Thyroid gland (tissue), 4 donors: Measurements from ENCODE around the gene SAMHD1. TPM values are rescaled to one million over a fixed set of nuclear protein-coding genes. Genes with fewer than 3 reads are reported as not detected.
"Not testable (repeated sequence)": the region's sequence is repeated elsewhere in the genome, so short reads cannot be mapped to it uniquely, and the experiment has no call there.

ENCODE experiments used
- DNase-seq, 2 donors: peaks; one replicate each; pipeline ENCODE4 v3.0.0-alpha.2; 2019
- H3K27ac ChIP-seq, 3 donors: fragments of 200-600 bp; sonication (generic); 1 replicate in 2 of 3; 2 replicates in 1 of 3; pipeline ENCODE4 v1.5.1; 2016 to 2019; ENCODE audit warnings: mild to moderate bottlenecking in 1 of 3, moderate library complexity in 1 of 3
- H3K27me3 ChIP-seq: fragments of 200-600 bp; sonication (generic); one replicate; pipeline ENCODE4 v1.5.1; 2019
- H3K36me3 ChIP-seq, 2 donors: fragments of 200-600 bp; sonication (generic); one replicate each; pipeline ENCODE4 v1.5.1; 2016 to 2019
- H3K4me1 ChIP-seq, 2 donors: fragments of 200-600 bp; sonication (generic); one replicate each; pipeline ENCODE4 v1.5.1; 2017 to 2019
- H3K4me3 ChIP-seq, 3 donors: fragments of 200-600 bp; sonication (generic); replicated peaks in 1 of 3; 1 replicate in 2 of 3; 2 replicates in 1 of 3; pipeline ENCODE4 v1.5.1; 2016; ENCODE audit warnings: mild to moderate bottlenecking in 1 of 3
- H3K9me3 ChIP-seq: fragments of 200-600 bp; sonication (generic); one replicate; pipeline ENCODE4 v1.5.1; 2017
- POLR2A ChIP-seq, 2 donors: fragments of 450-650 bp; IDR thresholded peaks; one replicate each; pipeline ENCODE4 v1.6.1; 2017; ENCODE audit warnings: antibody characterized with exemption in 2 of 2, mild to moderate bottlenecking in 2 of 2, moderate library complexity in 1 of 2
- WGBS, 2 donors: methylation state at CpG; one replicate each; pipeline ENCODE4 v1.1.5; 2017; 5-methylcytosine and 5-hydroxymethylcytosine counted together
- intact Hi-C: fragments of 100-400 bp; cut with DNase I; formaldehyde crosslinking; loops from one replicate; pipeline ENCODE4 v1.15.1; 2023
- total RNA-seq, 4 donors: library from RNA; depleted of rRNA; stranded (reverse); fragments of >200 nt; gene quantifications; one replicate each; pipeline ENCODE4 v1.2.3, GENCODE V29; 2016
- TF ChIP-seq, protein P1 (sequence below), 6 experiments: fragments of 200-600 bp in 3 of 6; fragments of 450-650 bp in 3 of 6; sonication (generic) in 3 of 6; IDR thresholded peaks; one replicate each; pipeline ENCODE4 v1.5.1; 2016 to 2019; ENCODE audit warnings: antibody characterized with exemption in 6 of 6, mild to moderate bottlenecking in 2 of 6, inconsistent platforms in 1 of 6, moderate library complexity in 1 of 6

The SAMHD1 gene
- total RNA-seq, 4 donors from 2014 or later = 60.6 to 227 (median 112) TPM

DNA sequence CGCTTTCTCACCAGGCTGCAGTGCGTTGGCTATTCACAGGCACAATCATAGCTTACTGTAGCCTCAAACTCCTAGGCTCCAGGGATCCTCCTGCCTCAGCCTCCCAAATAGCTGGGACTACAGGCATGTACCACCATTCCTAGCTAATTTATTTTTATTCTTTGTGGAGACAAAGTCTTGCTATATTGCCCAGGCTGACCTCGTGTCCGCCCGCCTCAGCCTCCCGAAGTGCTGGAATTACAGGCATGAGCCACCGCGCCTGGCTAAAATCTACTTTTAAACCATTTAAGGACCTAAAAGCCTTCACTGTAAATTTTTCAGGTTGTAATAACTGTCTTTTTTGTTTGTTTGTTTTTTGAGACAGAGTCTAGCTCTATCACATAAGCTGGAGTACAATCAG, 15.2 kb downstream of the SAMHD1 start:
- DNase-seq = no peak
- Histone ChIP-seq H3K36me3 (peaks cover 0 to 4% of the 10 kb centered on the region in 2 donors), H3K27ac (peak overlapping the region in 2 of 3 donors; percentile 36 to 49), H3K9me3 (no peaks in the 10 kb centered on the region), H3K4me1 (peaks cover 0 to 19% of the 10 kb centered on the region in 2 donors), H3K4me3 (no peak overlapping the region), H3K27me3 (no peaks in the 10 kb centered on the region)
- no peak for TF ChIP-seq POLR2A (IDR thresholded peaks at IDR 0.05)
- TF ChIP-seq, protein P1, sequence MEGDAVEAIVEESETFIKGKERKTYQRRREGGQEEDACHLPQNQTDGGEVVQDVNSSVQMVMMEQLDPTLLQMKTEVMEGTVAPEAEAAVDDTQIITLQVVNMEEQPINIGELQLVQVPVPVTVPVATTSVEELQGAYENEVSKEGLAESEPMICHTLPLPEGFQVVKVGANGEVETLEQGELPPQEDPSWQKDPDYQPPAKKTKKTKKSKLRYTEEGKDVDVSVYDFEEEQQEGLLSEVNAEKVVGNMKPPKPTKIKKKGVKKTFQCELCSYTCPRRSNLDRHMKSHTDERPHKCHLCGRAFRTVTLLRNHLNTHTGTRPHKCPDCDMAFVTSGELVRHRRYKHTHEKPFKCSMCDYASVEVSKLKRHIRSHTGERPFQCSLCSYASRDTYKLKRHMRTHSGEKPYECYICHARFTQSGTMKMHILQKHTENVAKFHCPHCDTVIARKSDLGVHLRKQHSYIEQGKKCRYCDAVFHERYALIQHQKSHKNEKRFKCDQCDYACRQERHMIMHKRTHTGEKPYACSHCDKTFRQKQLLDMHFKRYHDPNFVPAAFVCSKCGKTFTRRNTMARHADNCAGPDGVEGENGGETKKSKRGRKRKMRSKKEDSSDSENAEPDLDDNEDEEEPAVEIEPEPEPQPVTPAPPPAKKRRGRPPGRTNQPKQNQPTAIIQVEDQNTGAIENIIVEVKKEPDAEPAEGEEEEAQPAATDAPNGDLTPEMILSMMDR (IDR thresholded peaks at IDR 0.05) = no peak
- WGBS, 2 donors = 86 to 96% methylated on average over 8 of the region's 8 CpGs
- intact Hi-C loops = no loop called here

DNA sequence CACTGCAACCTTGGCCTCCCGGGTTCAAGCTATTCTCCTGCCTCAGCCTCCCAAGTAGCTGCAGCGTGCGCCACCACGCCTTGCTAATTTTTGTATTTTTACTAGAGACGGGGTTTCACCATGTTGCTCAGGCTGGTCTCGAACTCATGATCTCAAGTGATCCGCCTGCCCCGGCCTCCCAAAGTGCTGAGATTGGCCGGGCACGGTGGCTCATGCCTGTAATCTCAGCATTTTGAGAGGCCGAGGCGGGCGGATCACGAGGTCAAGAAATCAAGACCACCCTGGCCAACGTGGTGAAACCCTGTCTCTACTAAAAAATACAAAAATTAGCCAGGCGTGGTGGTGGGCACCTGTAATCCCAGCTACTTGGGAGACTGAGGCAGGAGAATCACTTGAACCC, 17.9 kb downstream of the SAMHD1 start:
- H3K27ac ChIP-seq, intact Hi-C loops, H3K27me3 ChIP-seq, H3K4me3 ChIP-seq, DNase-seq, H3K9me3 ChIP-seq: not testable (repeated sequence)
- peaks cover 0 to 20% of the 10 kb centered on the region in 2 donors for H3K4me1 ChIP-seq
- H3K36me3 ChIP-seq = peaks cover 4 to 12% of the 10 kb centered on the region in 2 donors
- 95 to 96% methylated on average over 16 of the region's 16 CpGs for WGBS, 2 donors

DNA sequence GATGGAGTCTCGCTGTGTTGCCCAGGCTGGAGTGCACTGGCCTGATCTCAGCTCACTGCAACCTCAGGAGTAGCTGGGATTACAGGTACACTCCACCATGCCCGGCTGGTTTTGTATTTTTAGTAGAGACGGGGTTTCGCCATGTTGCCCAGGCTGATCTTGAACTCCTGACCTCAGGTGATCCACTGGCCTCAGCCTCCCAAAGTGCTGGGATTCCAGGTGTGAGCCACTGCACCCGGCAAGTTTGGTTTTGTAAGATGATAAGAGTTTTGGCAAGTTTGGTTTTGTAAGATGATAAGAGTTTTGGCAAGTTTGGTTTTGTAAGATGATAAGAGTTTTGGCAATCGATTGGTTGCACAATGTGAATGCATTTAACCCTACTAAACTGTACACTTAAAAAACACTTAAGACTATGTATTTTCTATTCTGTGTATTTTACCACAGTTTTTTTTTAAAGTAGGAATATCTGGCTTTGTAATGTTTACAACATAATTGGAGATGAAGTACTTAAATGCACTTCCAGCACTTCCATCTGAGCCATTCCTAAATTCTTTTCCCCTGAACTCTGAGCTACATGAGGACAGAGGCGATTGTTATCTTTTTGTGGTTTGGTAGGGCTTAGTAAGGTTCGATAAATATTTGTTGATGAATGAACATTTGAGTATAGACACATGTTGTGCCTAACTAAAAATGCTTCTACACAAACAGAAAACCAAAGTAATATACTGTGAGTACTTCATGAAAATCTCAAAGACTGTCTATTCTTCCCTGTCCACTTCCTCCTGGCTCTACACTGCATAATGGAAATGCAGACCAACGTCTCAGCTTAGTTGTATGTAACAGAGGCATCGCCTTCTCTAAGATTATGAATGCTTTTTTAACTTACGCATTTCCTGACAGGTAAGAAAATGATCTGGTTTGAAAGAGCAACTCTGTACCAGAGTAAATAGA, 18.8 kb downstream of the SAMHD1 start:
- Histone ChIP-seq H3K9me3 (no peaks in the 10 kb centered on the region), H3K27ac (peak overlapping the region in 1 of 3 donors; percentile 17), H3K27me3 (no peaks in the 10 kb centered on the region), H3K4me1 (peaks cover 0 to 20% of the 10 kb centered on the region in 2 donors), H3K4me3 (no peak overlapping the region), H3K36me3 (peaks cover 8 to 20% of the 10 kb centered on the region in 2 donors)
- 57 to 61% methylated on average over 11 of the region's 11 CpGs for WGBS, 2 donors
- peak; percentile 14 to 37 for DNase-seq
- intact Hi-C loops = no loop called here
- TF ChIP-seq POLR2A (IDR thresholded peaks at IDR 0.05) = no peak
- TF ChIP-seq, protein P1 (IDR thresholded peaks at IDR 0.05) = no peak

DNA sequence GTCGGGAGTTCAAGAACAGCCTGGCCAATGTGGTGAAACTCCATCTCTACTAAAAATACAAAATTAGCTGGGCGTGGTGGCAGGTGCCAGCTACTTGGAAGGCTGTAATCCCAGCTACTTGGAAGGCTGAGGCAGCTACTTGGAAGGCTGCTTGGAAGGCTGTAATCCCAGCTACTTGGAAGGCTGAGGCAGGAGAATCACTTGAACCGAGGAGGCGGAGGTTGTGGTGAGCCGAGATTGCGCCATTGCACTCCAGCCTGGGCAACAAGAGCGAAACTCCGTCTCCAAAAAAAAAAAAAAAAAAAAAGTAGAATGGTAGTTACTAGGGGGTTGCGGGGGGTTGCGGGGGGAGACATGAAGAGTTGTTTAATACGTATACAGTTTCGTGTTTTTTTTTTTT, 19.4 kb downstream of the SAMHD1 start:
- DNase-seq, H3K4me3 ChIP-seq, H3K9me3 ChIP-seq, H3K27me3 ChIP-seq, intact Hi-C loops: not testable (repeated sequence)
- H3K36me3 ChIP-seq = peaks cover 13 to 26% of the 10 kb centered on the region in 2 donors
- WGBS, 2 donors = 79 to 90% methylated on average over 12 of the region's 12 CpGs
- peak overlapping the region in 1 of 3 donors; percentile 5 for H3K27ac ChIP-seq
- peaks cover 0 to 20% of the 10 kb centered on the region in 2 donors for H3K4me1 ChIP-seq

DNA sequence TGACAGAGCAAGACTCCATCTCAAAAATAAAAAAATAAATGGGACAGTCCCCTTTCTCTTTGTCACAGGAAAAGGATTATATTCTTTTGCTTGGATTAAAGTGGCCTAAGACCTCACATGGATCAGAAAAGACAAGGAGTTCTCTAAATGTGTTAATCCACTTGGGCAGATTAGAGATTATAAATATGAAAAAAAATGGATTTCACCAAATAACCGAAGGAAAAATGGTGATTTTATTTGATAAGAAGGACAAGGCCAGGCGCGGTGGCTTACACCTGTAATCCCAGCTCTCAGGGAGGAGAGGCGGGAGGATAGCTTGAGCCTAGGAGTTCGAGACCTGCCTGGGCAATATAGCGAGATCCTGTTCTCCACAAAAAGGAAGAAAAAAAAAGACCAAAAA, 21.8 kb downstream of the SAMHD1 start:
- H3K9me3 ChIP-seq = no peaks in the 10 kb centered on the region
- H3K4me1 ChIP-seq = peaks cover 0 to 17% of the 10 kb centered on the region in 2 donors
- H3K27me3 ChIP-seq = no peaks in the 10 kb centered on the region
- TF ChIP-seq, protein P1 (IDR thresholded peaks at IDR 0.05) = no peak
- no peak for TF ChIP-seq POLR2A (IDR thresholded peaks at IDR 0.05)
- DNase-seq = no peak
- WGBS, 2 donors = 96 to 97% methylated on average over 6 of the region's 6 CpGs
- peaks cover 15 to 26% of the 10 kb centered on the region in 2 donors for H3K36me3 ChIP-seq
- no peak overlapping the region for H3K27ac ChIP-seq
- intact Hi-C loops = no loop called here
- no peak overlapping the region for H3K4me3 ChIP-seq

DNA sequence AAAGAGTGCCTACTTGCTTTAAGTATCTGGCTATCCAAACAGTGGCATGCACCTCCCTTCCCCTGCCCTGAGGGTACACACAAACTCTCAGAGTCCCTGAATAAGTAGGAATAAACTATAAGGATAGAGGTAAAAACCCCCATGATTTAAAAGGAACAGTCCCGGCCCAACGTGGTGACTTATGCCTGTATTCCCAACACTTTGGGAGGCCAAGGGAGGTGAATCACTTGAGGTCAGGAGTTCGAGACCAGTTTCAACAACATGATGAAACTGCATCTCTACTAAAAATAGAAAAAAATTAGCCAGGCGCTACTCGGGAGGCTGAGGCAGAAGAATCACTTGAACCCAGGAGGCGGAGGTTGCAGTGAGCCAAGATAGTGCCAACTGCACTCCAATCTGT, 22.2 kb downstream of the SAMHD1 start:
- TF ChIP-seq POLR2A (IDR thresholded peaks at IDR 0.05) = no peak
- TF ChIP-seq, protein P1 (IDR thresholded peaks at IDR 0.05) = no peak
- intact Hi-C loops = no loop called here
- Histone ChIP-seq H3K4me3 (no peak overlapping the region), H3K27me3 (no peaks in the 10 kb centered on the region), H3K27ac (no peak overlapping the region), H3K9me3 (no peaks in the 10 kb centered on the region), H3K4me1 (peaks cover 0 to 17% of the 10 kb centered on the region in 2 donors), H3K36me3 (peaks cover 15 to 26% of the 10 kb centered on the region in 2 donors)
- 78 to 80% methylated on average over 6 of the region's 6 CpGs for WGBS, 2 donors
- no peak for DNase-seq
